HG03469 (cell line): ENCODE results near the gene FAU.
"Not testable (repeated sequence)": the region's sequence is repeated elsewhere in the genome, so short reads cannot be mapped to it uniquely, and the experiment has no call there.

Experiments
- ATAC-seq: cut with Tn5 transposase; IDR thresholded peaks from one replicate; pipeline ENCODE4 v1.9.1; 2021; ENCODE audit warnings: mild to moderate bottlenecking, moderate library complexity, moderate number of reproducible peaks; ENCODE audit not compliant: unreplicated experiment

FAU gene

GRCh38 chr11:65124480-65125196 lies 2.7 kb upstream of the FAU start:
- no peak for ATAC-seq

- no peak for ATAC-seq
Measured at GRCh38 chr11:65121447-65121864, 478 bp downstream of the FAU start.

GRCh38 chr11:65120831-65121230 lies 1.1 kb downstream of the FAU start:
- ATAC-seq = no peak

GRCh38 chr11:65119670-65119995 lies 2.3 kb downstream of the FAU start:
- no peak for ATAC-seq

GRCh38 chr11:65118891-65119669 lies 2.9 kb downstream of the FAU start:
- not testable (repeated sequence) for ATAC-seq

- no peak for ATAC-seq
Measured at GRCh38 chr11:65118097-65118837, 3.7 kb downstream of the FAU start.

- peak; percentile 42 for ATAC-seq
Measured at GRCh38 chr11:65117206-65118096, 4.5 kb downstream of the FAU start, which contains the start of gene ZNHIT2. TSS of gene ZNHIT2 (minus strand) at chr11:65117701. CDS start at chr11:65117653, 48 bp downstream.

- ATAC-seq = no peak
Measured at GRCh38 chr11:65116370-65117205, 5.3 kb downstream of the FAU start.

GRCh38 chr11:65115361-65116082 lies 6.4 kb downstream of the FAU start:
- ATAC-seq = no peak

GRCh38 chr11:65114538-65115171 lies 7.3 kb downstream of the FAU start:
- no peak for ATAC-seq

- no peak for ATAC-seq
Measured at GRCh38 chr11:65113839-65114238, 8.1 kb downstream of the FAU start.

- ATAC-seq = no peak
Measured at GRCh38 chr11:65113361-65113756, 8.6 kb downstream of the FAU start.

- no peak for ATAC-seq
Measured at GRCh38 chr11:65112546-65113360, 9.2 kb downstream of the FAU start.

- peak; percentile 30 for ATAC-seq
Measured at GRCh38 chr11:65111744-65112545, 10.0 kb downstream of the FAU start, which contains the start of gene TM7SF2. TSS of gene TM7SF2 (plus strand) at chr11:65111872. CDS start at chr11:65112016, 144 bp downstream.

GRCh38 chr11:65111159-65111743 lies 10.7 kb downstream of the FAU start:
- no peak for ATAC-seq

GRCh38 chr11:65110354-65110861 lies 11.5 kb downstream of the FAU start:
- no peak for ATAC-seq
